Activated CD8-positive, alpha-beta memory T cell treated with anti-CD3 and anti-CD28 coated beads, Interleukin-2, amount 50 U/mL, for 24 hours (primary cell): ENCODE results near the gene FLT1.

Source experiments
- DNase-seq: peaks from one replicate; pipeline ENCODE4 v3.0.0-alpha.2; 2020; ENCODE audit errors: extremely low read depth

Gene FLT1

GRCh38 chr13:28528848-28529247, 33.9 kb upstream of the FLT1 start:
- no peak for DNase-seq

- no peak for DNase-seq
Observed at GRCh38 chr13:28528388-28528787, 33.5 kb upstream of the FLT1 start.

- DNase-seq = no peak
Observed at GRCh38 chr13:28527629-28528028, 32.7 kb upstream of the FLT1 start.

GRCh38 chr13:28526876-28527275, 31.9 kb upstream of the FLT1 start:
- DNase-seq = no peak

GRCh38 chr13:28522871-28523270, 27.9 kb upstream of the FLT1 start:
- DNase-seq = no peak

- DNase-seq = no peak
Observed at GRCh38 chr13:28513745-28514144, 18.8 kb upstream of the FLT1 start.

GRCh38 chr13:28510542-28510941, 15.6 kb upstream of the FLT1 start:
- no peak for DNase-seq

GRCh38 chr13:28510066-28510465, 15.1 kb upstream of the FLT1 start:
- DNase-seq = no peak

GRCh38 chr13:28505543-28506135, 10.7 kb upstream of the FLT1 start:
- DNase-seq = no peak

- no peak for DNase-seq
Observed at GRCh38 chr13:28503182-28503967, 8.4 kb upstream of the FLT1 start.

- DNase-seq = no peak
Observed at GRCh38 chr13:28501547-28501946, 6.6 kb upstream of the FLT1 start.

GRCh38 chr13:28499609-28500008, 4.7 kb upstream of the FLT1 start:
- no peak for DNase-seq

GRCh38 chr13:28498481-28499115, 3.7 kb upstream of the FLT1 start:
- no peak for DNase-seq

GRCh38 chr13:28497143-28497876, 2.4 kb upstream of the FLT1 start:
- DNase-seq = no peak

- no peak for DNase-seq
Observed at GRCh38 chr13:28496188-28496564, 1.2 kb upstream of the FLT1 start.

GRCh38 chr13:28495538-28496187, 735 bp upstream of the FLT1 start:
- DNase-seq = no peak

GRCh38 chr13:28494504-28494777, 487 bp downstream of the FLT1 start:
- DNase-seq = no peak

- DNase-seq = no peak
Observed at GRCh38 chr13:28493740-28494503, 1.0 kb downstream of the FLT1 start.

- peak; percentile 7 for DNase-seq
Observed at GRCh38 chr13:28492569-28493367, 2.2 kb downstream of the FLT1 start.

- DNase-seq = no peak
Observed at GRCh38 chr13:28490061-28490460, 4.9 kb downstream of the FLT1 start.

GRCh38 chr13:28489524-28489931, 5.4 kb downstream of the FLT1 start:
- no peak for DNase-seq
